Uterus (tissue), 4 donors: ENCODE measurements around the gene LDLR. TPM values are rescaled to one million over a fixed set of nuclear protein-coding genes. Genes with fewer than 3 reads are reported as not detected.
"Not testable (repeated sequence)": the region's sequence is repeated elsewhere in the genome, so short reads cannot be mapped to it uniquely, and the experiment has no call there.

Experiments used
- DNase-seq, 2 donors: peaks; one replicate each; pipeline ENCODE4 v3.0.0-alpha.2; 2019 to 2020
- H3K27ac ChIP-seq, 2 donors: fragments of 200-600 bp; sonication (generic); 1 replicate in 1 of 2; 2 replicates in 1 of 2; pipeline ENCODE4 v1.5.1; 2016 to 2018
- H3K27me3 ChIP-seq, 2 donors: fragments of 200-600 bp; sonication (generic); one replicate each; pipeline ENCODE4 v1.5.1; 2018 to 2019; ENCODE audit warnings: control low read depth in 1 of 2
- H3K36me3 ChIP-seq, 2 donors: fragments of 200-600 bp; sonication (generic); one replicate each; pipeline ENCODE4 v1.5.1; 2019; ENCODE audit warnings: control low read depth in 1 of 2
- H3K4me1 ChIP-seq, 2 donors: fragments of 200-600 bp; sonication (generic); one replicate each; pipeline ENCODE4 v1.5.1; 2018 to 2019; ENCODE audit warnings: control low read depth in 1 of 2
- H3K4me3 ChIP-seq, 2 donors: fragments of 200-600 bp; sonication (generic); 1 replicate in 1 of 2; 2 replicates in 1 of 2; pipeline ENCODE4 v1.5.1; 2018 to 2019; ENCODE audit warnings: mild to moderate bottlenecking in 1 of 2
- H3K9me3 ChIP-seq, 2 donors: fragments of 200-600 bp; sonication (generic); one replicate each; pipeline ENCODE4 v1.5.1; 2019; ENCODE audit warnings: control low read depth in 1 of 2
- CTCF ChIP-seq, 4 experiments: fragments of 200-600 bp in 2 of 4; fragments of 450-650 bp in 2 of 4; sonication (generic) in 2 of 4; IDR thresholded peaks; one replicate each; pipeline ENCODE4 v1.5.1; 2016 to 2019; ENCODE audit warnings: antibody characterized with exemption in 4 of 4, mild to moderate bottlenecking in 2 of 4, moderate library complexity in 1 of 4
- POLR2A ChIP-seq, 2 donors: fragments of 450-650 bp; IDR thresholded peaks; one replicate each; pipeline ENCODE4 v1.6.1; 2016; ENCODE audit warnings: antibody characterized with exemption in 2 of 2, mild to moderate bottlenecking in 1 of 2, moderate library complexity in 1 of 2
- intact Hi-C: fragments of 100-400 bp; cut with DNase I; formaldehyde crosslinking; loops from one replicate; pipeline ENCODE4 v1.15.1; 2023; ENCODE audit warnings: low total_unique reads
- microRNA-seq: library from miRNA; unstranded; fragments of <30 nt; microRNA quantifications from one replicate; pipeline ENCODE4, GENCODE V29; 2016; ENCODE audit warnings: borderline microRNAs expressed, borderline replicate concordance
- total RNA-seq, 4 donors: library from RNA; depleted of rRNA in 3 of 4; stranded (reverse); fragments of >200 nt in 3 of 4; gene quantifications; one replicate each; pipeline versions ENCODE4 v1.1.0 to v1.2.4, GENCODE V29; 2014 to 2023
- donor health status: DM: yes; HTN: yes; CAD: no.

Gene LDLR
- total RNA-seq, 4 donors from 2014 or later = 7.9 to 55.3 (median 48.8) TPM

GRCh38 chr19:11179716-11180297 is 90.5 kb downstream of the LDLR start:
- Histone ChIP-seq H3K27ac (peak overlapping the region; percentile 98 to 99), H3K36me3 (no peaks in the 10 kb centered on the region), H3K4me1 (peaks cover 0 to 24% of the 10 kb centered on the region in 2 donors), H3K9me3 (no peaks in the 10 kb centered on the region), H3K27me3 (no peaks in the 10 kb centered on the region), H3K4me3 (peak overlapping the region in 1 of 2 donors; percentile 6)
- TF ChIP-seq POLR2A (IDR thresholded peaks at IDR 0.05) (no peak), CTCF (IDR thresholded peaks at IDR 0.05) (no peak)
- no peak for DNase-seq
- intact Hi-C loops = no loop called here

GRCh38 chr19:11180346-11180745 is 91.1 kb downstream of the LDLR start:
- intact Hi-C loops = no loop called here
- no peak overlapping the region for H3K4me3 ChIP-seq
- peak overlapping the region; percentile 98 to 99 for H3K27ac ChIP-seq
- peaks cover 5 to 28% of the 10 kb centered on the region in 2 donors for H3K4me1 ChIP-seq
- no peak for TF ChIP-seq CTCF (IDR thresholded peaks at IDR 0.05)
- TF ChIP-seq POLR2A (IDR thresholded peaks at IDR 0.05) = no peak
- no peaks in the 10 kb centered on the region for H3K27me3 ChIP-seq
- DNase-seq = no peak
- no peaks in the 10 kb centered on the region for H3K36me3 ChIP-seq
- H3K9me3 ChIP-seq = no peaks in the 10 kb centered on the region

GRCh38 chr19:11180975-11181374 is 91.7 kb downstream of the LDLR start:
- H3K4me3 ChIP-seq, DNase-seq, H3K36me3 ChIP-seq, H3K9me3 ChIP-seq, H3K27me3 ChIP-seq, intact Hi-C loops: not testable (repeated sequence)
- peak overlapping the region; percentile 98 to 99 for H3K27ac ChIP-seq
- peaks cover 8 to 31% of the 10 kb centered on the region in 2 donors for H3K4me1 ChIP-seq

- peaks cover 8 to 31% of the 10 kb centered on the region in 2 donors for H3K4me1 ChIP-seq
These were observed 92.2 kb downstream of the LDLR start for GRCh38 chr19:11181488-11181887.

More at GRCh38 chr19:11181488-11181887, 92.2 kb downstream of the LDLR start:
- H3K9me3 ChIP-seq = no peaks in the 10 kb centered on the region
- TF ChIP-seq POLR2A (IDR thresholded peaks at IDR 0.05) (no peak), CTCF (IDR thresholded peaks at IDR 0.05) (no peak)
- no peak for DNase-seq
- no peak overlapping the region for H3K4me3 ChIP-seq
- peak overlapping the region; percentile 98 to 99 for H3K27ac ChIP-seq
- H3K27me3 ChIP-seq = no peaks in the 10 kb centered on the region
- H3K36me3 ChIP-seq = no peaks in the 10 kb centered on the region
- intact Hi-C loops = no loop called here

Small RNAs within 50 kb of the gene (microRNA-seq; reads per million reads assigned to microRNA genes)
- gene MIR6886 = not detected

Other genes with a start within 250 kb of the LDLR start
- 10 to 100 TPM in 1 of 4 donors, 1 to 10 TPM in 1, not detected in 2; 2.7 to 25.9 TPM for gene C19orf38, start 241.0 kb upstream of the LDLR start, total RNA-seq
- gene CARM1, start 217.9 kb upstream of the LDLR start, total RNA-seq = 10 to 100 TPM in 2 of 4 donors, 1 to 10 TPM in 2; 6.4 to 50.4 (median 18.7) TPM
- 100 to 1,000 TPM in 1 of 4 donors, 10 to 100 TPM in 3; 40.5 to 100 (median 71.0) TPM for gene YIPF2, start 160.8 kb upstream of the LDLR start, total RNA-seq
- 10 to 100 TPM in 3 of 4 donors, 1 to 10 TPM in 1; 7.6 to 40.5 (median 28.5) TPM for gene TIMM29, start 160.7 kb upstream of the LDLR start, total RNA-seq
- 10 to 100 TPM; 44.6 to 78.7 (median 76.2) TPM for gene SMARCA4, start 128.4 kb upstream of the LDLR start, total RNA-seq
- 10 to 100 TPM in 1 of 4 donors, 1 to 10 TPM in 3; 1.8 to 21.8 (median 2.6) TPM for gene SPC24, start 66.3 kb downstream of the LDLR start, total RNA-seq
- 100 to 1,000 TPM; 326 to 762 (median 535) TPM for gene KANK2, start 108.1 kb downstream of the LDLR start, total RNA-seq
- 1 to 10 TPM in 1 of 4 donors, not detected in 3; 3.0 TPM for gene ANGPTL8, start 150.2 kb downstream of the LDLR start, total RNA-seq
- 10 to 100 TPM; 13.5 to 89.4 (median 38.6) TPM for gene DOCK6, start 173.1 kb downstream of the LDLR start, total RNA-seq
- not detected for gene TSPAN16, start 206.7 kb downstream of the LDLR start, total RNA-seq